Right cardiac atrium (tissue), 5 donors: ENCODE results near the gene DMAP1. TPM values are rescaled to one million over a fixed set of nuclear protein-coding genes. Genes with fewer than 3 reads are reported as not detected.

ENCODE experiments used
- ATAC-seq, 2 donors: fragments of 200-7000 bp; cut with Tn5 transposase; one replicate each; pipeline versions ENCODE4 v1.8.0 to v1.9.1; 2020; ENCODE audit warnings: moderate library complexity in 2 of 2, mild to moderate bottlenecking in 1 of 2
- DNase-seq, 3 donors: peaks; one replicate each; pipeline ENCODE4 v3.0.0-alpha.2; 2020
- H3K27ac ChIP-seq: one replicate; pipeline ENCODE4 v1.5.1; 2013; ENCODE audit warnings: mild to moderate bottlenecking, low read length, control low read depth, moderate library complexity
- H3K27me3 ChIP-seq: one replicate; pipeline ENCODE4 v1.6.1; 2013; ENCODE audit not compliant: control insufficient read depth, insufficient read depth
- H3K4me1 ChIP-seq: one replicate; pipeline ENCODE4 v1.6.1; 2013; ENCODE audit warnings: low read length; ENCODE audit not compliant: control insufficient read depth, insufficient read depth
- H3K4me3 ChIP-seq: one replicate; pipeline ENCODE4 v1.5.1; 2013; ENCODE audit warnings: low read length, control low read depth
- H3K9me3 ChIP-seq: one replicate; pipeline ENCODE4 v1.6.1; 2013; ENCODE audit warnings: low read length; ENCODE audit not compliant: control insufficient read depth
- WGBS: extraction: QIAGEN DNeasy Blood & Tissue Kit; methylation state at CpG from one replicate; pipeline ENCODE4 v1.1.7; 2013; 5-methylcytosine and 5-hydroxymethylcytosine counted together
- intact Hi-C, 4 donors: fragments of 100-400 bp; cut with DNase I; formaldehyde crosslinking; loops; one replicate each; pipeline versions ENCODE4 v1.11.0 to v1.14.0; 2022 to 2023
- polyA plus RNA-seq: library from polyadenylated mRNA; stranded (reverse); fragments of 200-250 nt; gene quantifications from one replicate; pipeline ENCODE4 v1.2.3, GENCODE V29; 2013
- total RNA-seq, 4 donors: library from RNA; stranded (reverse); fragmentation: NEBNext Ultra II Directional; extraction: Animal tissue kit (Norgen Biotek cat#: 25700); gene quantifications; one replicate each; pipeline ENCODE4 v1.2.1, GENCODE V29; 2021
- donor health status: healthy with polysubstance abuse.
- donor health status: DM: no; HTN: yes; CAD: no.
- donor health status: DM: no; HTN: no; CAD: no.
- donor health status: DM: no; HTN: yes; CAD: no; lungs with severe emphysema.
- donor health status: DM: yes; HTN: yes; CAD: no.

DMAP1 gene
- total and polyA plus RNA-seq, 5 donors, result 26.2 to 35.9 (median 32.2) TPM

DNA sequence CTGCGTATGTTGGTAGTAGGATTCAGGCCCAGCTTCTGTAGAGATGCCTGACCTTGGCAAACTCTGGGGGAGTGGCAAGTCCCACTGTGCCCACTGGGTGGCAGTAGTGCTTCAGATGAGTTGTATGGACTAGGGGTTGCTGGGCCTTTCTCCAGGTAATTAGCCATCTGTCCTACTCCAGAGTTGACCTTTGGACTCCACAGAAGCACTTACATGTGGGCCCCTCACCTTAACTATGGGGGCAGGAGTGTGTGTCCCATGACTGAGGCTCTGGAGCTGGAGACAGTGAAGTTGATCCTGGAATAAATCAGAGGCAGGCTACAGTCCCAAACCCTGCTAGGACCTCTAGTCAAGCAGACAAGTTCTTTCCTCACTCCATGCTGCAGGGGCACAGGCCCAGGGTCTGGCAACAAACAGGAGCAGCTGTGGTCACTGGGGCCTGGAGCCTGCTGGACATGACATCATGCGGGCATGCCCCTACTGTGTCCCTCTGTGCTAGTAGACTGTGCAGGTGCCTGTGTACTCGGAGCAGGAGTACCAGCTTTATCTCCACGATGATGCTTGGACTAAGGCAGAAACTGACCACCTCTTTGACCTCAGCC is 4.6 kb downstream of the DMAP1 start:
- WGBS, result 62% methylated on average over 4 of the region's 4 CpGs
- Histone ChIP-seq H3K27ac (no peak overlapping the region), H3K27me3 (no peaks in the 10 kb centered on the region), H3K4me3 (no peak overlapping the region), H3K9me3 (no peaks in the 10 kb centered on the region), H3K4me1 (peaks cover 3% of the 10 kb centered on the region)
- intact Hi-C loops, result loop anchor here in 3 of 4 donors (2.0 to 10.0 kb wide), 6 partner anchors 99 to 379 kb away; no protein-coding TSS in a partner anchor
- peak; percentile 37 to 52 for ATAC-seq
- peak; percentile 68 to 88 (median 86) for DNase-seq

DNA sequence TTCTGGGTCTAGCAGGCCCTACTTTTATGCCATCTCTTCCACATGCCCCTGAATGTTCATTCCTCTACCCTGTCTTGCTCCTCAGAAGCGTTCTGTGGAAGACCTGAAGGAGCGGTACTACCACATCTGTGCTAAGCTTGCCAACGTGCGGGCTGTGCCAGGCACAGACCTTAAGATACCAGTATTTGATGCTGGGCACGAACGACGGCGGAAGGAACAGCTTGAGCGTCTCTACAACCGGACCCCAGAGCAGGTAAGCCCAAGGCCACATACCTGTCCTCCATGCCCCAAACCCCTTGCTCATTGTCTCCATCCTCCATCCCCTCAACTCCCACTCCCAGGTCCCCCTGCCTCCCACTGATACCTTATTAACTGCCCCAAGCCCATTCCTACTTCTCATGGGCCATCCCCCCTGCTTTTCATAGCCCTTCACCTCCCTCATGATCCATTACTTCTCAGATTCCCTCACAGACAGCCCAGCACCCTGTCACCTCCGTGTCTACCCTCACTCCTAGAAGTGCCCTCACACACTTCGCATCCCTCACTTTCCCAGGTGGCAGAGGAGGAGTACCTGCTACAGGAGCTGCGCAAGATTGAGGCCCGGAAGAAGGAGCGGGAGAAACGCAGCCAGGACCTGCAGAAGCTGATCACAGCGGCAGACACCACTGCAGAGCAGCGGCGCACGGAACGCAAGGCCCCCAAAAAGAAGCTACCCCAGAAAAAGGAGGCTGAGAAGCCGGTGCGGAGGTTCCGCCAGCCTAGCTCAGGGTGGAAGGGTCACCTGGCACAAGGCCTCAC is 5.4 kb downstream of the DMAP1 start:
- no peaks in the 10 kb centered on the region for H3K9me3 ChIP-seq
- H3K27ac ChIP-seq, result no peak overlapping the region
- DNase-seq (no peak), ATAC-seq (no peak)
- H3K4me1 ChIP-seq, result peaks cover 3% of the 10 kb centered on the region
- no peaks in the 10 kb centered on the region for H3K27me3 ChIP-seq
- intact Hi-C loops, result loop anchor here in 3 of 4 donors (5.0 to 10.0 kb wide), 5 partner anchors 99 to 379 kb away; no protein-coding TSS in a partner anchor
- 93% methylated on average over 24 of the region's 24 CpGs for WGBS
- H3K4me3 ChIP-seq, result no peak overlapping the region

DNA sequence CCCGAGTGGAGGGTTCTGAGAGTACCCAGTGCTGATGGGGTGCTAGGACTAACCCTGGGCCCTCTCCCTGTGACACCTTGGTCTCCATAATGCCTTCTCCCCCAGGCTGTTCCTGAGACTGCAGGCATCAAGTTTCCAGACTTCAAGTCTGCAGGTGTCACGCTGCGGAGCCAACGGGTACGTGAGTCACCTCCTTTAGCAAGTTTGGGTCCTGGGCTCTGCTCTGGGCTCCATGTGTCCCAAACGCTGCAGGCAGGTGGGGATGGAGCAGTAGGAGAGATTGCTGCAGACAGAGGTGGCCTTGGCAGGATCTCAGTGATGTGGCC is 6.0 kb downstream of the DMAP1 start:
- DNase-seq (no peak), ATAC-seq (no peak)
- no peaks in the 10 kb centered on the region for H3K9me3 ChIP-seq
- no peaks in the 10 kb centered on the region for H3K4me1 ChIP-seq
- no peaks in the 10 kb centered on the region for H3K27me3 ChIP-seq
- H3K27ac ChIP-seq, result no peak overlapping the region
- WGBS, result 90% methylated on average over 6 of the region's 6 CpGs
- no peak overlapping the region for H3K4me3 ChIP-seq
- intact Hi-C loops, result loop anchor here in 3 of 4 donors (5.0 to 10.0 kb wide), 5 partner anchors 98 to 378 kb away; no protein-coding TSS in a partner anchor

DNA sequence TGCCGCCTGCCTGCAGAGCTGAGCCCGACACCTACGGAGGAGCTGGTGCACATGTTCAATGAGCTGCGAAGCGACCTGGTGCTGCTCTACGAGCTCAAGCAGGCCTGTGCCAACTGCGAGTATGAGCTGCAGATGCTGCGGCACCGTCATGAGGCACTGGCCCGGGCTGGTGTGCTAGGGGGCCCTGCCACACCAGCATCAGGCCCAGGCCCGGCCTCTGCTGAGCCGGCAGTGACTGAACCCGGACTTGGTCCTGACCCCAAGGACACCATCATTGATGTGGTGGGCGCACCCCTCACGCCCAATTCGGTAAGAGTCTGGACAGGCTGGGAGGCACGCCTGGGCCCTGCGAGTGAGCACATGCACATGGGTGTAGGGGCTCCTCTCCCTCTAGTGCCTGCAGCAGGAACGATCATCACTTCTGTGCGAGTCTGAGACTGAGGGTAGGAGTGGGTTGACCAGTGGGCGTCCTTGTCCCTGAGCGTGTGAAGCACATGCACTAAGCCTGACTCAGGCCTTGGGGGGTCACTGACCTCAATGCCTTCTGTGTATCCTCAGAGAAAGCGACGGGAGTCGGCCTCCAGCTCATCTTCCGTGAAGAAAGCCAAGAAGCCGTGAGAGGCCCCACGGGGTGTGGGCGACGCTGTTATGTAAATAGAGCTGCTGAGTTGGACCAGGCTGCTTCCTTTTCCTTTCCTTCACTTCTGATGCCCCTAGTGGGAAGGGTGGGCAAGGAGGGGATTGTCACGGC is 6.9 kb downstream of the DMAP1 start:
- intact Hi-C loops, result loop anchor here in 1 of 4 donors (10.0 kb wide), 1 partner anchor 75 kb away; no protein-coding TSS in a partner anchor
- Histone ChIP-seq H3K27me3 (no peaks in the 10 kb centered on the region), H3K9me3 (no peaks in the 10 kb centered on the region), H3K27ac (no peak overlapping the region), H3K4me3 (no peak overlapping the region), H3K4me1 (no peaks in the 10 kb centered on the region)
- ATAC-seq (peak; percentile 3 to 5), DNase-seq (peak in 1 of 3 donors; percentile 58)
- WGBS, result 74% methylated on average over 31 of the region's 31 CpGs

DNA sequence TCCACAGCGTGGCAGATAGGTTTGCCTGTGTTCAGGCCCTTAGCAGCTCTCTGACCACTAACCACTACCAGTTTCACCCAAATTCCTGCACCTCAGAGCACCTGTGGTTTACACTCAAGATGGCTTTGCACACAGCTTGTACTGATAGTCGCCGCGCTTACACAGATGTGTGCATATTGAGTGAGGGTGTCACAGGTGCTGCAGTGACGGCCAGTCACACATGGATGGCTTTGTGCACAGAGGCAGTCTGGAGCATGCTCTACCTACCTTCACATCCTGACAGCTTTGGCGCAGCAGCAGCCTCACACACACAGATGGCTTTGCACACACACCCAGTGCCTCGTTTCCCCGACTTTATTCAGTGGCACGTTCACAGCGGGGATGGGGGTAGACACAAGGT is 7.5 kb downstream of the DMAP1 start:
- 84% methylated on average over 10 of the region's 10 CpGs for WGBS
- intact Hi-C loops, result loop anchor here in 1 of 4 donors (10.0 kb wide), 1 partner anchor 74 kb away; no protein-coding TSS in a partner anchor
- H3K4me3 ChIP-seq, result no peak overlapping the region
- H3K27ac ChIP-seq, result no peak overlapping the region
- H3K4me1 ChIP-seq, result no peaks in the 10 kb centered on the region
- no peak for ATAC-seq
- DNase-seq, result no peak
- no peaks in the 10 kb centered on the region for H3K27me3 ChIP-seq
- no peaks in the 10 kb centered on the region for H3K9me3 ChIP-seq

DNA sequence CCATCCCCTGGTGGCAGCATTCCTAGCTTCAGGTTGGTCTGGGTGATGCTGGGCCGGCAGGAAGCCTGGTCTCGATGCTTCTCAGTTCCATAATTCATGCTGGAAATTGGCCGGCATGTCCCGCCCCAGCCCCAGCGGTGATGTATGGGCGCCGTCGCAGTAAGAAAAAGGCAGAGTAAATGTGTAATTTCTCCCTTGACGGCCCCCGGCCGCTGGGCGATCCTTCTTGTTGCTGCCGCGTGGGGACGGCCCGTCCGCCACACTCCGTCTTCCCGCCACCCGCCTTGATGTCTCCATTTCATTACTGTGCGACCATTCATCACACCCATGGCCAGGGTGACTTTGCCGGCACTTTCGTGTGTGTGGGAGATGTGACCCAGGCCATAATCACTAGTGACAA is 8.5 kb downstream of the DMAP1 start:
- DNase-seq, result no peak
- Histone ChIP-seq H3K9me3 (no peaks in the 10 kb centered on the region), H3K27ac (no peak overlapping the region), H3K4me3 (no peak overlapping the region), H3K4me1 (no peaks in the 10 kb centered on the region), H3K27me3 (no peaks in the 10 kb centered on the region)
- intact Hi-C loops, result loop anchor here in 1 of 4 donors (10.0 kb wide), 1 partner anchor 73 kb away; no protein-coding TSS in a partner anchor
- ATAC-seq, result no peak
- 89% methylated on average over 23 of the region's 23 CpGs for WGBS

DNA sequence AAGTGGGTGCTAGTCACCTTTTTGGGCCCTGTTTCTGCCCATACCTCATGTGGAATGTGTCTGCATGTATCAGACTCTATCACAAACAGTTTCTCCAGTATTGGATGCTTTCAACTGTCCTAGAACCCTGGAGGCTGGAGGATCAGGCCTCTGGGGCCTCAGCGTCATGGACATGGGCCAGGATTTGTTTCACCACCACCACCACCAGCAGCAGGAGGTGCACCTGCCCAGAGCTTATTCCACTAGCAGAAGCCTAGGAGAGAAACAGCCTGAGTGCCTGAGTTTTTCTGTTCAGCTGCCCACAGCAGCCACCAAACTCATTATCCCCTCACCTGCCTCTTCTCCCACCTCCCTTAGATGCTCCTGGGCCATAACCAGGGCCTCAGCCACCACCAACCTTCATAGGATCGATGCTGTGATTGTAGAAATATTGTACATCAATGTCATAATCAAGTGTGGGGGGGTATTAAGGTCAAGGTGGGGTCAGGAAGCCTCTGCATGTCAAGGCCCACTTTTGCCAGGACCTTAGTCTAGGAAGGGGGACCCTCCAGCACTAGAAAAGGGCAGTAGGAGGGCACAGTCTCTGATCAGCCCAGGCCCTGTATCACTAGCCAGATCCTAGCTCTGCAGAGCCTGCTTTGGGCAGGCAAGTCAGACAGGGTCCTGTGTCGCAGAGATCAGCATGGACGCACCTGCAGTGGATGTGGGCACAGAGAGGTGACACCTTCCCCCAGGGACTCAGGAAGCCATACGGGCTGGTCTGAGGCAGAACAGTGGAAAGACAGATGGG is 9.3 kb downstream of the DMAP1 start:
- WGBS, result 76% methylated on average over 5 of the region's 5 CpGs
- intact Hi-C loops, result loop anchor here in 1 of 4 donors (10.0 kb wide), 1 partner anchor 72 kb away; no protein-coding TSS in a partner anchor

DNA sequence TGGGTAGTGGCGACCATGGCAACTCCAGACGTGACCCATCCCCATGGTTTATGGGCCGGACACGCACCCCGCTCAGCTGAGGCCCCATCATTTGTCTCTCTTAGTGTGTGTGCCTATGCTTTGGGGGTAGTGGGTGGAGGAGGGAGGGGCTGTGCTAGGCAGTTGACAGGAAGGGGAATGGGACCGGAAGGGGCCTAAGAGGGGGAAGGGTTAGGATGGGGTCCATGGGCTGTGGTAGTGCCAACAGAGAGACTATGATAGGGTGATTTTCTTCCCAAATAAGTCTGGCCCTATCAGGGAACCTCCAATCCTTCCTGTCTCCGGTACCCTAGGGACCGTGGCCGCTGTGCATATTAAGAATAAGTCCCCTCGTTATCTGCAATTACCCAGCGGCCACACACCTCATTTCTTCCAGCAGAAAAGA is 9.9 kb downstream of the DMAP1 start:
- Histone ChIP-seq H3K4me3 (no peak overlapping the region), H3K4me1 (no peaks in the 10 kb centered on the region), H3K27ac (no peak overlapping the region), H3K27me3 (no peaks in the 10 kb centered on the region), H3K9me3 (no peaks in the 10 kb centered on the region)
- intact Hi-C loops, result loop anchor here in 1 of 4 donors (10.0 kb wide), 1 partner anchor 72 kb away; no protein-coding TSS in a partner anchor
- DNase-seq (no peak), ATAC-seq (peak in 1 of 2 donors; percentile 14)
- 70% methylated on average over 11 of the region's 11 CpGs for WGBS

More for the DNA sequence above, 9.3 kb downstream of the DMAP1 start:
- no peaks in the 10 kb centered on the region for H3K9me3 ChIP-seq
- no peak for DNase-seq
- H3K4me3 ChIP-seq, result no peak overlapping the region
- no peak overlapping the region for H3K27ac ChIP-seq
- no peaks in the 10 kb centered on the region for H3K4me1 ChIP-seq
- no peaks in the 10 kb centered on the region for H3K27me3 ChIP-seq
- ATAC-seq, result no peak

DNA sequence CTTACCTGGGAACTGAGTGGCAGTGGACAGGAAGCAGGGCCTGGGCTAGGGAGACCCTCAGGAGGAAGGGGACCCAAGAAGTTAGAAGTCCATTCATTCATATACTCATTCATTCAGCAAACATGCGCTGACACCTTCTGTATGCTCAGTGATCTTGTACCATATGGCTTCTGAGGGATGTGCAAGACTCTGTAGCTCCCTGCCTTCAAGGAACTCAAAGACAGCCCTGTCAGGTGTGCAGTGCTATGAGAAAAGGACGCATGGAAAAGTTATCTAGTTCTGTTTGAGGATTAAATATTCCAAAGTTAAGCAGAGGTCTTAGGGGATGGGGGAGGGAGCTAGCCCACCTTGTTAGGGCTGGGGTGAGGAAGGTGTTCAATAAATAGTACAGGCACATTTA is 12.5 kb downstream of the DMAP1 start:
- DNase-seq (no peak), ATAC-seq (no peak)
- Histone ChIP-seq H3K27me3 (no peaks in the 10 kb centered on the region), H3K9me3 (no peaks in the 10 kb centered on the region), H3K27ac (no peak overlapping the region), H3K4me1 (no peaks in the 10 kb centered on the region), H3K4me3 (no peak overlapping the region)
- WGBS, result 100% methylated on average over 2 of the region's 2 CpGs
- intact Hi-C loops, result loop anchor here in 1 of 4 donors (10.0 kb wide), 1 partner anchor 69 kb away; no protein-coding TSS in a partner anchor

DNA sequence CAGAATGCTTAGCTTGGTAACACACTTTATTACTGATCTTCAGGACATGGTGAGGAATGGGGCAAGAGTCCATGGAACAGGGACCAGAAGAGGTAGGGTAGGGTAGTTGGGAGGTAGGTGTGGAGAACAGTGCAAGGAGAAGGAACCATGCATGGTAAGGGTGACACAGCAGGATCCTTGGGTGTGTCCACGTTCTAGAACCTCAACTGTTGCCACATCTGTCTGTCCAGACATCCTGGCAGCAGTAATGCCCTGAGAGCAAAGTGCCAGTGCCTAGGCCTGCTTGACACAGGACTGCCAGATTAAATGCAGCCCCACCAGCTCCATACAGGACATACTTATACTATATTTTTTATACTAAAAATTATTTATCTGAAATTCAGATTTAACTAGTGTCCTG is 13.9 kb downstream of the DMAP1 start:
- Histone ChIP-seq H3K4me3 (no peak overlapping the region), H3K4me1 (no peaks in the 10 kb centered on the region), H3K27ac (no peak overlapping the region), H3K27me3 (no peaks in the 10 kb centered on the region), H3K9me3 (no peaks in the 10 kb centered on the region)
- 68% methylated on average over 1 of the region's 1 CpG for WGBS
- DNase-seq (no peak), ATAC-seq (no peak)
- intact Hi-C loops, result loop anchor here in 1 of 4 donors (10.0 kb wide), 1 partner anchor 68 kb away; no protein-coding TSS in a partner anchor
